ENCODE results near the gene CDK14.

The CDK14 gene

GRCh38 chr7:90972906-90973550 is 376.9 kb downstream of the CDK14 start:
- Histone ChIP-seq H2AFZ (ENCODE audit: low read length) (no peak overlapping the region), H3K27me3 (ENCODE audit: insufficient read depth, low read length, poor library complexity, severe bottlenecking) (no peaks in the 10 kb centered on the region), H3K4me3 (ENCODE audit: low read length, poor library complexity, severe bottlenecking) (no peak overlapping the region), H3K79me2 (ENCODE audit: insufficient read depth, low read length) (no peaks in the 10 kb centered on the region), H3K36me3 (ENCODE audit: insufficient read depth, low read length) (no peaks in the 10 kb centered on the region), H3K4me1 (ENCODE audit: insufficient read depth, low read length, poor library complexity, severe bottlenecking) (no peaks in the 10 kb centered on the region), H3K9ac (ENCODE audit: low read depth, low read length, poor library complexity, severe bottlenecking) (no peak overlapping the region), H3K9me2 (replicated peaks; ENCODE audit: low read depth, low read length) (no peaks in the 10 kb centered on the region; the same call in 1 of the 2 replicates), H3K9me3 (ENCODE audit: insufficient read depth, low read depth, low read length) (no peaks in the 10 kb centered on the region), H3K4me2 (ENCODE audit: low read depth, low read length, poor library complexity, severe bottlenecking) (no peak overlapping the region), H3F3A (ENCODE audit: low read depth) (no peaks in the 10 kb centered on the region), H4K20me1 (ENCODE audit: insufficient read depth, low read length, poor library complexity, severe bottlenecking) (no peaks in the 10 kb centered on the region)
- TF ChIP-seq EZH2phosphoT487 (IDR thresholded peaks at IDR 0.05; ENCODE audit: borderline replicate concordance) (no peak), CTCF (conservative IDR thresholded peaks at IDR 0.05; ENCODE audit: low read length) (no peak)

GRCh38 chr7:90977056-90977455 is 380.9 kb downstream of the CDK14 start:
- H3K79me2 ChIP-seq (ENCODE audit: insufficient read depth, low read length): no peaks in the 10 kb centered on the region
- H3K9me2 ChIP-seq (replicated peaks; ENCODE audit: low read depth, low read length): no peaks in the 10 kb centered on the region
- TF ChIP-seq EZH2phosphoT487 (IDR thresholded peaks at IDR 0.05; ENCODE audit: borderline replicate concordance): no peak
- no peak for TF ChIP-seq CTCF (conservative IDR thresholded peaks at IDR 0.05; ENCODE audit: low read length)
- no peaks in the 10 kb centered on the region for H3K4me1 ChIP-seq (ENCODE audit: insufficient read depth, low read length, poor library complexity, severe bottlenecking)
- no peak overlapping the region for H2AFZ ChIP-seq (ENCODE audit: low read length)
- H3K9me3 ChIP-seq (ENCODE audit: insufficient read depth, low read depth, low read length): no peaks in the 10 kb centered on the region
- no peaks in the 10 kb centered on the region for H3F3A ChIP-seq (ENCODE audit: low read depth)
- no peak overlapping the region for H3K9ac ChIP-seq (ENCODE audit: low read depth, low read length, poor library complexity, severe bottlenecking)
- no peak overlapping the region for H3K4me2 ChIP-seq (ENCODE audit: low read depth, low read length, poor library complexity, severe bottlenecking)
- no peaks in the 10 kb centered on the region for H3K27me3 ChIP-seq (ENCODE audit: insufficient read depth, low read length, poor library complexity, severe bottlenecking)
- H4K20me1 ChIP-seq (ENCODE audit: insufficient read depth, low read length, poor library complexity, severe bottlenecking): no peaks in the 10 kb centered on the region
- no peaks in the 10 kb centered on the region for H3K36me3 ChIP-seq (ENCODE audit: insufficient read depth, low read length)
- H3K4me3 ChIP-seq (ENCODE audit: low read length, poor library complexity, severe bottlenecking): no peak overlapping the region

GRCh38 chr7:90980545-90980944 is 384.4 kb downstream of the CDK14 start:
- H3K36me3 ChIP-seq (ENCODE audit: insufficient read depth, low read length): no peaks in the 10 kb centered on the region

More at GRCh38 chr7:90980545-90980944, 384.4 kb downstream of the CDK14 start:
- no peaks in the 10 kb centered on the region for H4K20me1 ChIP-seq (ENCODE audit: insufficient read depth, low read length, poor library complexity, severe bottlenecking)
- no peaks in the 10 kb centered on the region for H3K4me1 ChIP-seq (ENCODE audit: insufficient read depth, low read length, poor library complexity, severe bottlenecking)
- H3F3A ChIP-seq (ENCODE audit: low read depth): no peaks in the 10 kb centered on the region
- H3K4me3 ChIP-seq (ENCODE audit: low read length, poor library complexity, severe bottlenecking): no peak overlapping the region
- H3K27me3 ChIP-seq (ENCODE audit: insufficient read depth, low read length, poor library complexity, severe bottlenecking): no peaks in the 10 kb centered on the region
- no peak overlapping the region for H2AFZ ChIP-seq (ENCODE audit: low read length)
- H3K4me2 ChIP-seq (ENCODE audit: low read depth, low read length, poor library complexity, severe bottlenecking): no peak overlapping the region
- H3K9me2 ChIP-seq (replicated peaks; ENCODE audit: low read depth, low read length): no peaks in the 10 kb centered on the region
- H3K9me3 ChIP-seq (ENCODE audit: insufficient read depth, low read depth, low read length): no peaks in the 10 kb centered on the region
- no peak overlapping the region for H3K9ac ChIP-seq (ENCODE audit: low read depth, low read length, poor library complexity, severe bottlenecking)
- no peaks in the 10 kb centered on the region for H3K79me2 ChIP-seq (ENCODE audit: insufficient read depth, low read length)
- no peak for TF ChIP-seq CTCF (conservative IDR thresholded peaks at IDR 0.05; ENCODE audit: low read length)
- no peak for TF ChIP-seq EZH2phosphoT487 (IDR thresholded peaks at IDR 0.05; ENCODE audit: borderline replicate concordance)

All from Loucy (cell line).